GM18498 (cell line): ENCODE results near the gene OLIG2.

Experiments used
- ATAC-seq: cut with Tn5 transposase; IDR thresholded peaks from one replicate; pipeline ENCODE4 v1.9.1; 2021; ENCODE audit warnings: mild to moderate bottlenecking, moderate library complexity; ENCODE audit not compliant: unreplicated experiment

OLIG2 gene

GRCh38 chr21:33019885-33020557 lies 5.7 kb upstream of the OLIG2 start:
- no peak for ATAC-seq

- ATAC-seq = no peak
Observed at GRCh38 chr21:33020558-33021100, 5.1 kb upstream of the OLIG2 start.

GRCh38 chr21:33021150-33021549 lies 4.6 kb upstream of the OLIG2 start:
- no peak for ATAC-seq

- ATAC-seq = no peak
Observed at GRCh38 chr21:33021667-33022066, 4.1 kb upstream of the OLIG2 start.

GRCh38 chr21:33022489-33022827 lies 3.3 kb upstream of the OLIG2 start:
- no peak for ATAC-seq

- ATAC-seq = no peak
Observed at GRCh38 chr21:33022828-33023573, 2.7 kb upstream of the OLIG2 start.

GRCh38 chr21:33023574-33024200 lies 2.0 kb upstream of the OLIG2 start:
- no peak for ATAC-seq

GRCh38 chr21:33024201-33025103 lies 1.3 kb upstream of the OLIG2 start:
- no peak for ATAC-seq

- no peak for ATAC-seq
Observed at GRCh38 chr21:33025106-33025488, 638 bp upstream of the OLIG2 start.

- ATAC-seq = no peak
Observed at GRCh38 chr21:33026443-33026858, 716 bp downstream of the OLIG2 start.

- no peak for ATAC-seq
Observed at GRCh38 chr21:33026878-33027400, 1.2 kb downstream of the OLIG2 start.

GRCh38 chr21:33027401-33028286 lies 1.9 kb downstream of the OLIG2 start:
- no peak for ATAC-seq

GRCh38 chr21:33028287-33028670 lies 2.5 kb downstream of the OLIG2 start:
- ATAC-seq = no peak

GRCh38 chr21:33028773-33029384 lies 3.1 kb downstream of the OLIG2 start:
- ATAC-seq = no peak

- no peak for ATAC-seq
Observed at GRCh38 chr21:33029385-33029921, 3.7 kb downstream of the OLIG2 start.

- no peak for ATAC-seq
Observed at GRCh38 chr21:33029975-33030461, 4.3 kb downstream of the OLIG2 start.

- no peak for ATAC-seq
Observed at GRCh38 chr21:33030633-33031032, 4.9 kb downstream of the OLIG2 start.

GRCh38 chr21:33031152-33031911 lies 5.6 kb downstream of the OLIG2 start:
- no peak for ATAC-seq
